Measurements from ENCODE around the gene SULF2. TPM values are rescaled to one million over a fixed set of nuclear protein-coding genes. Genes with fewer than 3 reads are reported as not detected.

The SULF2 gene
- polyA plus RNA-seq, 4 donors: 10.3 to 40.9 (median 22.4) TPM

GRCh38 chr20:47725248-47725973, 59.9 kb downstream of the SULF2 start:
- FAIRE-seq: no peak
- Histone ChIP-seq H3K36me3 (ENCODE audit: control insufficient read depth in 3 of 3, insufficient read depth in 2 of 3, low read depth in 1 of 3, low read length in 3 of 3) (peaks cover 0 to 16% (median 0%) of the 10 kb centered on the region in 3 donors), H3K27ac (ENCODE audit: low read depth in 1 of 3, low read length in 2 of 3) (no peak overlapping the region), H3K4me1 (ENCODE audit: control insufficient read depth in 3 of 3, insufficient read depth in 2 of 3, low read depth in 1 of 3, low read length in 2 of 3) (peaks cover 0 to 5% (median 0%) of the 10 kb centered on the region in 3 donors), H3K9me3 (ENCODE audit: control insufficient read depth in 2 of 2, insufficient read depth in 1 of 2, low read depth in 1 of 2, low read length in 1 of 2) (no peaks in the 10 kb centered on the region), H3K27me3 (ENCODE audit: control insufficient read depth in 3 of 3, insufficient read depth in 3 of 3, low read length in 3 of 3) (no peaks in the 10 kb centered on the region), H3K4me3 (ENCODE audit: low read depth in 1 of 3, low read length in 3 of 3) (no peak overlapping the region)
- DNase-seq: peak; percentile 93 to 94
- WGBS, 3 donors: 54 to 58% (median 55%) methylated on average over 18 of the region's 18 CpGs

GRCh38 chr20:47724910-47725247, 60.4 kb downstream of the SULF2 start:
- no peak for FAIRE-seq
- no peak overlapping the region for H3K4me3 ChIP-seq (ENCODE audit: low read depth in 1 of 3, low read length in 3 of 3)
- H3K9me3 ChIP-seq (ENCODE audit: control insufficient read depth in 2 of 2, insufficient read depth in 1 of 2, low read depth in 1 of 2, low read length in 1 of 2): no peaks in the 10 kb centered on the region
- DNase-seq: no peak
- 80 to 88% (median 86%) methylated on average over 5 of the region's 5 CpGs for WGBS, 3 donors
- no peaks in the 10 kb centered on the region for H3K27me3 ChIP-seq (ENCODE audit: control insufficient read depth in 3 of 3, insufficient read depth in 3 of 3, low read length in 3 of 3)
- peaks cover 0 to 13% (median 0%) of the 10 kb centered on the region in 3 donors for H3K36me3 ChIP-seq (ENCODE audit: control insufficient read depth in 3 of 3, insufficient read depth in 2 of 3, low read depth in 1 of 3, low read length in 3 of 3)
- peaks cover 0 to 5% (median 0%) of the 10 kb centered on the region in 3 donors for H3K4me1 ChIP-seq (ENCODE audit: control insufficient read depth in 3 of 3, insufficient read depth in 2 of 3, low read depth in 1 of 3, low read length in 2 of 3)
- no peak overlapping the region for H3K27ac ChIP-seq (ENCODE audit: low read depth in 1 of 3, low read length in 2 of 3)

- WGBS, 3 donors: 65 to 77% (median 71%) methylated on average over 6 of the region's 6 CpGs
- DNase-seq (no peak), FAIRE-seq (no peak)
- Histone ChIP-seq H3K4me3 (ENCODE audit: low read depth in 1 of 3, low read length in 3 of 3) (no peak overlapping the region), H3K9me3 (ENCODE audit: control insufficient read depth in 2 of 2, insufficient read depth in 1 of 2, low read depth in 1 of 2, low read length in 1 of 2) (no peaks in the 10 kb centered on the region), H3K27ac (ENCODE audit: low read depth in 1 of 3, low read length in 2 of 3) (no peak overlapping the region), H3K36me3 (ENCODE audit: control insufficient read depth in 3 of 3, insufficient read depth in 2 of 3, low read depth in 1 of 3, low read length in 3 of 3) (peaks cover 0 to 12% (median 0%) of the 10 kb centered on the region in 3 donors), H3K4me1 (ENCODE audit: control insufficient read depth in 3 of 3, insufficient read depth in 2 of 3, low read depth in 1 of 3, low read length in 2 of 3) (peaks cover 0 to 5% (median 0%) of the 10 kb centered on the region in 3 donors), H3K27me3 (ENCODE audit: control insufficient read depth in 3 of 3, insufficient read depth in 3 of 3, low read length in 3 of 3) (no peaks in the 10 kb centered on the region)
These were observed 60.9 kb downstream of the SULF2 start for GRCh38 chr20:47724396-47724795.

- WGBS, 3 donors: 76 to 85% (median 76%) methylated on average over 11 of the region's 11 CpGs
- H3K36me3 ChIP-seq (ENCODE audit: control insufficient read depth in 3 of 3, insufficient read depth in 2 of 3, low read depth in 1 of 3, low read length in 3 of 3): peaks cover 0 to 8% (median 0%) of the 10 kb centered on the region in 3 donors
- no peaks in the 10 kb centered on the region for H3K9me3 ChIP-seq (ENCODE audit: control insufficient read depth in 2 of 2, insufficient read depth in 1 of 2, low read depth in 1 of 2, low read length in 1 of 2)
- H3K27ac ChIP-seq (ENCODE audit: low read depth in 1 of 3, low read length in 2 of 3): no peak overlapping the region
- no peak for DNase-seq
- H3K4me1 ChIP-seq (ENCODE audit: control insufficient read depth in 3 of 3, insufficient read depth in 2 of 3, low read depth in 1 of 3, low read length in 2 of 3): peaks cover 0 to 5% (median 0%) of the 10 kb centered on the region in 3 donors
- H3K27me3 ChIP-seq (ENCODE audit: control insufficient read depth in 3 of 3, insufficient read depth in 3 of 3, low read length in 3 of 3): no peaks in the 10 kb centered on the region
- FAIRE-seq: no peak
- no peak overlapping the region for H3K4me3 ChIP-seq (ENCODE audit: low read depth in 1 of 3, low read length in 3 of 3)
These were observed 62.0 kb downstream of the SULF2 start for GRCh38 chr20:47723322-47723721.

- no peak overlapping the region for H3K4me3 ChIP-seq (ENCODE audit: low read depth in 1 of 3, low read length in 3 of 3)
- WGBS, 3 donors: 47 to 59% (median 57%) methylated on average over 7 of the region's 7 CpGs
- H3K27ac ChIP-seq (ENCODE audit: low read depth in 1 of 3, low read length in 2 of 3): no peak overlapping the region
- H3K27me3 ChIP-seq (ENCODE audit: control insufficient read depth in 3 of 3, insufficient read depth in 3 of 3, low read length in 3 of 3): no peaks in the 10 kb centered on the region
- peaks cover 0 to 10% (median 0%) of the 10 kb centered on the region in 3 donors for H3K36me3 ChIP-seq (ENCODE audit: control insufficient read depth in 3 of 3, insufficient read depth in 2 of 3, low read depth in 1 of 3, low read length in 3 of 3)
- DNase-seq (no peak), FAIRE-seq (no peak)
- peaks cover 0 to 5% (median 0%) of the 10 kb centered on the region in 3 donors for H3K4me1 ChIP-seq (ENCODE audit: control insufficient read depth in 3 of 3, insufficient read depth in 2 of 3, low read depth in 1 of 3, low read length in 2 of 3)
- no peaks in the 10 kb centered on the region for H3K9me3 ChIP-seq (ENCODE audit: control insufficient read depth in 2 of 2, insufficient read depth in 1 of 2, low read depth in 1 of 2, low read length in 1 of 2)
These were observed 64.4 kb downstream of the SULF2 start for GRCh38 chr20:47720636-47721427.

GRCh38 chr20:47719625-47720024, 65.7 kb downstream of the SULF2 start:
- Histone ChIP-seq H3K4me1 (ENCODE audit: control insufficient read depth in 3 of 3, insufficient read depth in 2 of 3, low read depth in 1 of 3, low read length in 2 of 3) (no peaks in the 10 kb centered on the region), H3K27me3 (ENCODE audit: control insufficient read depth in 3 of 3, insufficient read depth in 3 of 3, low read length in 3 of 3) (no peaks in the 10 kb centered on the region), H3K27ac (ENCODE audit: low read depth in 1 of 3, low read length in 2 of 3) (no peak overlapping the region), H3K9me3 (ENCODE audit: control insufficient read depth in 2 of 2, insufficient read depth in 1 of 2, low read depth in 1 of 2, low read length in 1 of 2) (no peaks in the 10 kb centered on the region), H3K4me3 (ENCODE audit: low read depth in 1 of 3, low read length in 3 of 3) (no peak overlapping the region), H3K36me3 (ENCODE audit: control insufficient read depth in 3 of 3, insufficient read depth in 2 of 3, low read depth in 1 of 3, low read length in 3 of 3) (peaks cover 0 to 10% (median 0%) of the 10 kb centered on the region in 3 donors)
- DNase-seq (no peak), FAIRE-seq (no peak)
- WGBS, 3 donors: 64 to 74% (median 73%) methylated on average over 2 of the region's 2 CpGs

GRCh38 chr20:47719211-47719610, 66.1 kb downstream of the SULF2 start:
- DNase-seq (no peak), FAIRE-seq (no peak)
- WGBS, 3 donors: 86 to 93% (median 88%) methylated on average over 4 of the region's 4 CpGs
- H3K4me1 ChIP-seq (ENCODE audit: control insufficient read depth in 3 of 3, insufficient read depth in 2 of 3, low read depth in 1 of 3, low read length in 2 of 3): no peaks in the 10 kb centered on the region
- H3K36me3 ChIP-seq (ENCODE audit: control insufficient read depth in 3 of 3, insufficient read depth in 2 of 3, low read depth in 1 of 3, low read length in 3 of 3): peaks cover 0 to 13% (median 0%) of the 10 kb centered on the region in 3 donors
- H3K27ac ChIP-seq (ENCODE audit: low read depth in 1 of 3, low read length in 2 of 3): no peak overlapping the region
- no peaks in the 10 kb centered on the region for H3K9me3 ChIP-seq (ENCODE audit: control insufficient read depth in 2 of 2, insufficient read depth in 1 of 2, low read depth in 1 of 2, low read length in 1 of 2)
- no peak overlapping the region for H3K4me3 ChIP-seq (ENCODE audit: low read depth in 1 of 3, low read length in 3 of 3)
- no peaks in the 10 kb centered on the region for H3K27me3 ChIP-seq (ENCODE audit: control insufficient read depth in 3 of 3, insufficient read depth in 3 of 3, low read length in 3 of 3)

GRCh38 chr20:47718398-47718797, 66.9 kb downstream of the SULF2 start:
- Histone ChIP-seq H3K4me3 (ENCODE audit: low read depth in 1 of 3, low read length in 3 of 3) (no peak overlapping the region), H3K27me3 (ENCODE audit: control insufficient read depth in 3 of 3, insufficient read depth in 3 of 3, low read length in 3 of 3) (no peaks in the 10 kb centered on the region), H3K27ac (ENCODE audit: low read depth in 1 of 3, low read length in 2 of 3) (no peak overlapping the region), H3K36me3 (ENCODE audit: control insufficient read depth in 3 of 3, insufficient read depth in 2 of 3, low read depth in 1 of 3, low read length in 3 of 3) (peaks cover 0 to 12% (median 0%) of the 10 kb centered on the region in 3 donors), H3K4me1 (ENCODE audit: control insufficient read depth in 3 of 3, insufficient read depth in 2 of 3, low read depth in 1 of 3, low read length in 2 of 3) (no peaks in the 10 kb centered on the region), H3K9me3 (ENCODE audit: control insufficient read depth in 2 of 2, insufficient read depth in 1 of 2, low read depth in 1 of 2, low read length in 1 of 2) (no peaks in the 10 kb centered on the region)
- WGBS, 3 donors: 88 to 90% (median 89%) methylated on average over 4 of the region's 4 CpGs
- DNase-seq (no peak), FAIRE-seq (no peak)
